Stimulated activated CD8-positive, alpha-beta memory T cell treated with anti-CD3 and anti-CD28 coated beads, Interleukin-4, amount 100 ng/mL, for 24 hours (primary cell): Measurements from ENCODE around the gene CSNK1A1.
"Not testable (repeated sequence)": the region's sequence is repeated elsewhere in the genome, so short reads cannot be mapped to it uniquely, and the experiment has no call there.

Experiments
- DNase-seq: peaks from one replicate; pipeline ENCODE4 v3.0.0-alpha.2; 2020; ENCODE audit warnings: low read depth

The CSNK1A1 gene

DNA sequence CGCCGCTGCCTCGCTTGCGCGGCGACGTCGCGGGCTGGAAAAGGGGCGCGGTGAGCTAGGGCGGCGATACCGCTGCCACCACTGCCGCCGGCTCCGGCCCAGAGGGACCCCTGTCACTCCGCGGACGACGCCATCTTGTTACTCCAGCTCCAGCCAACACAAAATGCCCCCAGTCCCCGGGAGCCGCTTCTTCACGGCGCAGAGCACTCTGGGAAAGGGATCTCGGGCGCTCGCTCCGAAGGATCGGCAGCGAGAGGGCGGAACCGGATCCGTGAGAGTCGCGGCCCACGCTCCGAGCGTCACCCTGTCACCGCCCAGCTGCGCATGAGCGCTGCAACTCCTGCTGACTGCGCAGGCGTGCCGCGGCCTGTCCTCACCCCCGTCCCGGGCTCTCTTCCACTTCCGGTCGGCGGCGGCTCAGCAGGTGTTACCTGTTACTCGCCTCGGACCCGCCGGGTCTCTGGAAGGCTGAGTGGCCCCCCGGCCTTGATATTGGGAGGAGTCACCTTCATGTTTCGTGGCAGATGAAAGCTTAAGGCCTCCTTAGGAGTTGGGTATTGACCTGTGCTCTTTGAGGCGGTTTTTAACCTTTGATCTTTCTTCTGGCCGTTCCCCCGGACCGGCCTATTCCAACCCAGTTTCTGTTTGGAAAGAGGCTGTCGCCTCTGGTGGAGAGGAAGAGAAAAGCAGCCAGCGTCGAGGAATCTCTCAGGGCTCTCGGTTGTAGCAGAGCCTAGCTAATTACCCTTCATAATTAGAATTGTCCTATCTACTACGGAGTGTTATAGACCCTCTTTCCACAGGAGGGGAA lies at the start of gene CSNK1A1:
CSNK1A1 (minus strand) TSS at position 213 of the 811 bp plus-strand sequence. CDS start 475 bp downstream, outside the sequence.
- DNase-seq: peak; percentile 99

DNA sequence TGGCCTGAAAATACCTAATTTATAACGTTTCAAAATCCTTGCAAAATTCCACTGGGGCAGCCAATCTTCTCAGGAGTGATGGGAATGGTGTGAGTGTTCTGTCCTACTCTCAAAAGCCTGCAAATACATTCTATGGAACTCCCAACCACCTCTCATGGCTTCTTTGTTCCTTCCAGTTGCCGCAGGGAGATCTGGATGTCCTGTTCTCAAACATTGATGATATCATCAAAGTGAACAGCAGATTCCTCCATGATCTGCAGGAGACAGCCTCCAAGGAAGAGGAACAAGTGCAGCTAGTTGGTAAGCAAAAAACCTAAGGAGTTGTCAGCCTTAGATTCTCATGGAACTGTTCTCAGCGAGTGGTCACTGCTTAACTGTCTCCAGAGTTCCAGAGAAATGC lies 49.7 kb upstream of the CSNK1A1 start:
- DNase-seq: no peak

DNA sequence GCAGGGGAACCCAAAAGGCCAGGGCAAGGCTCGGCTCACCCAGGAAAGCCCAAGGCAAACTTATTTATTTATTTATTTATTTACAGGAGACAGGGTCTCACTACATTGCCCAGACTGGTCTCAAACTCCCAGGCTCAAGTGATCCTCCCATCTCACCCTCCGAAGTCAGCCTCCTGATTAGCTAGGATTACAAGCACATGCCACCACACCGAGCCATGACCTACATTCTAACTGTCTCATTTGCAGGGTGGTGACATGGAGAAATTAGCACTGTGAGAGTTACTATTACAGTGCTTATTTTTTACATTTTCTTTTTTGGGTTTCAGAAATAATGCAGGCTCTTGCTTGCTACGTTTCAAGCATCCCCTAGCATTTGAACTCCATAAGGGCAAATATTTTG lies 48.1 kb upstream of the CSNK1A1 start:
- no peak for DNase-seq

DNA sequence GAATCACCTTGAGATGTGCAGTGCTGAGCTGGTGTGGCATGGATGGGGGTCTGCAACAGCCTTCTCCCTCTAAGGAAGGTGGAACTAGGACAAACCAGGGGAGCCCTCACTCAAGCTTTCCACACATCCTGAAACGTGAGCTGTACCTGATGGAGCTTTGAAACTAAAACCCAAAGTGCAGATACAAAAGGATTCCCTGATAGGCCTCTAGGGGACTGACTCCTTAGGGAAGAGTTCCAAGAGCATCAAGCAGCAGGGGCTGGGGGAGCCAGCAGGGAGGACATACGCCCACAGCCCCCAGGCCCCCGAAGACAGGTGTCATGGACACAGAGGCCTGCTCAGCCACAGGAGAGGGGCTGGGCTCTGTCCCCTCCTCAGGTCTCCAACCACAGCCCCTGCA lies 47.7 kb upstream of the CSNK1A1 start:
- DNase-seq: no peak

DNA sequence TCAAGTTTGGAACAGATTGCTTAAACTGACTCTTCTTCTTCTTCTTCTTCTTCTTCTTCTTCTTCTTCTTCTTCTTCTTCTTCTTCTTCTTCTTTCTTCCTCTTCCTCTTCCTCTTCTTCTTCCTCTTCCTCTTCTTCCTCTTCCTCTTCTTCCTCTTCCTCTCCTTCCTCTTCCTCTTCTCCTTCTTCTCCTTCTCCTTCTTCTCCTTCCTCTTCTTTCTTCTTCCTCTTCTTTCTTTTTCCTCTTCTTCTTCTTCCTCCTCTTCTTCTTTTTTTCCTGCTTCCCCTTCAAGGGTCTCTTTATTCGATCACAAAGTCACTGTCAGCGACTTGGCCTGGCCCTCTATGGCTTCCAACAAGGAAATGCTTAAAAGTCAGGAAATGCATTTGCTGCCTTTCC lies 47.0 kb upstream of the CSNK1A1 start:
- not testable (repeated sequence) for DNase-seq

DNA sequence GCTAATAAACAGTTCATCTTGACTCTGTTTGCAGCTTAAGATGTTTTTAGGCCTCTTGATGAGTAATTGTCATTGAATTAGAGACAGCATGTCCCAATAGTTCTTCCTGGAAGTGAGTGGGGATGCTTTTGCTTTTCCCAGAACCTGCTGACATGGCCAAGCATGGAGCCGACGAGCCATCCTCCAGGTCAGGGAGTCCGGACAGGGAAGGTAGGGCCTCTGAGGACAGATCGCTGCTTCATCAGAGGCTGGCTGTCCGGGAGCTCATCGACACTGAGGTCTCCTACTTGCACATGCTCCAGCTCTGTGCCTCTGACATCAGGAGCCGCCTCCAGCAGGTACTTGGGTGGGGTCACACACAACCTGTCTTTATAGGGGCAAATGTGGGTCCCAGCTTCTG lies 46.4 kb upstream of the CSNK1A1 start:
- no peak for DNase-seq

DNA sequence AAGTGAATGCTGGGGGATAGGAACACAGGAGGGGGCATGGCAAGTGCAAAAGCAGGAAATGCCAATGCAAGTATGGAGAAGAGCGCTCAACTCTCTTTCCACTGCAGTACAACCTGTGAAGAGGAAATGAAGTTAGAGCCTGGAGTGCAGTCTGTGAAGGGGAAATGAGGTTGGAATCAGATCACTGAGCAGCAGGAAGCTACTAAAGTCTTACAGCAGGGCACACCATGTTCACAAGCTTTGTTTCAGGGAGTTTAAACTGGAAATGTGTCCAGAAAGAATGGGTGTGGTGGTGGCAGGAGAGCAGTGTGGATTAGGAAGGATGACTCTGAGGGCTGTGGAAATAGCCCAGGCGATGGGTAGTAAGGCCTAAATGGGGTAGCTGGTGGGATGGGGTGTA lies 45.5 kb upstream of the CSNK1A1 start:
- no peak for DNase-seq

DNA sequence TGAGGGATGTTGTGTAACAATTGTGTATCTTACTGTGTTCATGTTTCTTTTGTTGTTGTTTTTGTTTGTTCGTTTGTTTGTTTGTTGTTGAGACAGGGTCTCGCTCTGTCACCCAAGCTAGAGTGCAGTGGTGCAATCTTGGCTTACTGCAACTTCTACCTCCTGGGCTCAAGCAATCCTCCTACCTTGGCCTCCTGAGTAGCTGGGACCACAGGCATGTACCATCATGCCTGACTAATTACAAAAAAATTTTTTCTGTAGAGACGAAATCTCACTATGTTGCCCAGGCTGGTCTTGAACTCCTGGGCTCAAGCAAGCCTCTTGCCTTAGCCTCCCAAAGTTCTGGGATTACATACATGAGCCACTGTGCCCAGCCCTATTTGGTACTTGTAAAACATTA lies 43.9 kb upstream of the CSNK1A1 start:
- not testable (repeated sequence) for DNase-seq

DNA sequence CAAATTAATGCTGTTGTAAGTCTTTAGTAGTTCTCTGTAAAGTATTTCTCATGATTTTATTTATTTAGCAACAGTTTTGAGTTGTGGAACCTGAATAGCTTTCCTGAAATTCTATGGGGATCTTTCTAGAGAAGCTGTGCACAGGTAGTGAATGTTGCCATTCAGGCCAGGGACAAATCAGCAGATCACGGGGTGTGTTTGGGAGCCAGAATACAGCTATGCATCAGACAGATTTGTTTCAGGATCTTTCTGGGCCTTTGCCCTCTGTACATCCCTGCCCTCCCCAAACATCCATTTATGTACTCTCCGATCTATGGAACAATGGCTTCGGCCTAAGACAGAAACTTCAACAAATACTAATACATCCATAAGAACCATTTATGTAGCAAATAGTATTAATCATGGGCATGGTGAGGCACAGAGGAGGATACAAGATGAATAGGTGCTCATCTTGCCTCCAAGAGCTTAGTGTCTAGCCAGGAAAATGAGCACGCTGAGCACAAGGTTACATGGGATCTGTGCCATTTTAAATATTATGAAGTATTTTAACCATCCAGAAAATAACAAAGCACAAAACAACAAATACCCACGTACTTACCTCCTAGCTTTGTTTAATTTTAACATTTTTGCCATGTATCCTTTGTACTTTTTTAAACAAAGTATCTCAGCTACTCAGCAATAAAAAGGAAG lies 43.1 kb upstream of the CSNK1A1 start:
- DNase-seq: no peak

DNA sequence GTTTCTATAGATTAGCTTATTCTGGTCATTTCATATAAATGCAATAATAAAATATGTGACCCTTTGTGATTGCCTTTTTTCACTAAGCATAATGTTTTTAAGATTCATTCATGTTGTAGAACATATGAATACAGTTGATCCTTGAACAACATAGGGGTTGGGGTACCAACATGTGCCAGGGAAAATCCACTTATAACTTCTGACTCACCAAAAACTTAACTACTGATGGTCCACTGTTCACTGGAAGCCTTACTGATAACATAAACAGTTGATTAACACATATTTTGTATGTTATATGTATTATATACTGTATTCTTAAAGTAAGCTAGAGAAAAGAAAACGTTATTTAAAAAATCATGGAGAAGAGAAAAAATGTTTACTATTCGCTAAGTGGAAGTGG lies 42.1 kb upstream of the CSNK1A1 start:
- DNase-seq: no peak

DNA sequence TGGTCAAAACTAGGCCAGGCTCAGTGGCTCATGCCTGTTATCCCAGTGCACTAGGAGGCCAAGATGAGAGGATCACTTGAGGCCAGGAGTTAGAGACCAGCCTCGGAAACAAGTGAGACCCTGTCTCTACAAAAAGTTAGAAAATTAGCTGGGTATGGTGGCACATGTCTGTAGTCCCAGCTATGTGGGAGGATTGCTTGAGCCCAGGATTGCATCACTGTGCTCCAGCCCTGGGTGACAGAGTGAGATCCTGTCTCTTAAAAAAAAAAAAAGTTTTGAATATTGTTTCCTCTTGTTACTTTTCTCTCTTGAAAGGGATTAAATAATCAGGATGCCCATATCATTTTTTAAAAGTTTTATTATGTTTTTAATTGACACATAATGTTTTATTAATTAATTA lies 37.7 kb upstream of the CSNK1A1 start:
- DNase-seq: no peak

DNA sequence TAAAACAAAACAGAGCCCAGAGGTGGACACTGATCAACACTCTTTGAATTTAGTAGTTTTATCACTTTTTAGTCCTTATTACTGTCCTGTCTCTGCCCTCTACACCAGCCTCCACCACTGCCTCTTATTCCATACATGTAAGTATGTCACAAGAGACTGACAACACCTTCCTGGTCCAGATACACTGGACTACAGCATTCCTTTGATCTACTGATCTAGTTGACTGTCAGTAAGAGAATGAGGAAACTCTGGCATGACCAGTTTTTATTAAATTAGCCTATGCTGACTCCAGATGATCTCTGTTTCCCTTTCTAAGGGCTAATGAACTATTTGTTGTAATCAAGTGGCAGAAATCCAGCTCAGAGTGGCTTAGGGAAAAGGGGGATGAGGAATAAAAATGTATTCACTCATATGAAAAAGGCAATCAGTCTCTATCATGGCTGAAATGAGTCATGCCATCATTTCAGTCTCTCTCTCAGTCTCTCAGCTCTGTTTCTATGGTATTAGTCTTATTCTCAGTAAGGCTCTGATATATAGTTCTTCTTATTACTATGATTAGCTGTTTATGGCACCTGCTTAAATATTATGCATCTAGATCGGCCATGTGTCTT lies 35.6 kb upstream of the CSNK1A1 start:
- DNase-seq: no peak

DNA sequence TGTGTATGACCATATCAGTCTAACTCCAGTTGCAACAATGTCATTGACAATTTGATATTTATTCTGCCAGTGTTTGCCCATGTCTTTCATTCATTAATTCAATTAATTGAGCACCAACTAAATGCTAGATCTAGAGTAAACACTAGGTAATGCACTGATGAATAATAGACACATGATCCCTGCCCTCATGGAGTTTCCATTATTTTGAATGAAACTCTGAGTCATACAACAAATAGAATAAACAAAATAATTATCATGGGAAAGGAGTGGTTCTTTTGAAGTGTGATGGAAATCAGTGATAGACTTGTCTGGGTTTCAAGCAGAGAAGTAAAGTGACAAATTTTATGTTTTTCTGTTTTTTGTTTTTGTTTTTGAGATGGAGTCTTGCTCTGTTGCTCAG lies 34.7 kb upstream of the CSNK1A1 start:
- no peak for DNase-seq

DNA sequence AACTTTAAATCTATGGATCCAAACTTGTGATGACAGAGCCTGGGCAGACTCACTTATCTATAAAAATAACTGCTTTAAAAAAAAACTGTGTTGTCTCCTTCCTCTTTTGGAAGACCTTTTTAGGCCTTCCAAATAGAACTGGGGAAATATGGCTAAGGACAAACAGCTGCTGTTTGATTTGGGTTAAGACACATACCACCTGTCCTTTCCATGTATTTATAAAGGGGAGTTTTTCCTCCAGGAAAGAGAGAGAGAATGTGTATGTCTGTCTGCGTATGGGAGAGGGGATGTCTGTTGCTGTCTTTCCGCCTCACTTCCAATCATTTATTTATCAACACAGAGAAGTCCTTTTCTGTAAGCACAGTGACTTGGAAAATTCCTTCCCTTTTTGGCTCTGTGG lies 32.9 kb upstream of the CSNK1A1 start:
- DNase-seq: no peak

DNA sequence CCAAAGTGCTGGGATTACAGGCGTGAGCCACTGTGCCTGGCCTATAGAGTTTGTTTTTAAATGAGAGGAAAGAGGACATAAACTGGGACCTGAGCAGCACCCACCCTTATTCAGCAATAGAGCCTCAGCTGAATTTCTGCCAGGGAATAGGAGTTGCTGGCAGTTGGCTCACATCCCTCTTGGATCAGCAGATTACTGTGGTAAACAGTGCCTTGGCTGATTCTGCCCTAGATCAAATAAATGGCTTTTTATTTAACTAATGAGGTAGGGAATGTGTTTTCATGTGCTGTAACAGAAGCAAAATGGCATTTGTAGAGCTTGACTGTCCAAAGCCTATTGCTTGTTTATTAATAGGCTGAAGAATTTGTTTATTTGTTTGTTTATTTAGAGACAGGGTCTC lies 32.2 kb upstream of the CSNK1A1 start:
- DNase-seq: no peak

DNA sequence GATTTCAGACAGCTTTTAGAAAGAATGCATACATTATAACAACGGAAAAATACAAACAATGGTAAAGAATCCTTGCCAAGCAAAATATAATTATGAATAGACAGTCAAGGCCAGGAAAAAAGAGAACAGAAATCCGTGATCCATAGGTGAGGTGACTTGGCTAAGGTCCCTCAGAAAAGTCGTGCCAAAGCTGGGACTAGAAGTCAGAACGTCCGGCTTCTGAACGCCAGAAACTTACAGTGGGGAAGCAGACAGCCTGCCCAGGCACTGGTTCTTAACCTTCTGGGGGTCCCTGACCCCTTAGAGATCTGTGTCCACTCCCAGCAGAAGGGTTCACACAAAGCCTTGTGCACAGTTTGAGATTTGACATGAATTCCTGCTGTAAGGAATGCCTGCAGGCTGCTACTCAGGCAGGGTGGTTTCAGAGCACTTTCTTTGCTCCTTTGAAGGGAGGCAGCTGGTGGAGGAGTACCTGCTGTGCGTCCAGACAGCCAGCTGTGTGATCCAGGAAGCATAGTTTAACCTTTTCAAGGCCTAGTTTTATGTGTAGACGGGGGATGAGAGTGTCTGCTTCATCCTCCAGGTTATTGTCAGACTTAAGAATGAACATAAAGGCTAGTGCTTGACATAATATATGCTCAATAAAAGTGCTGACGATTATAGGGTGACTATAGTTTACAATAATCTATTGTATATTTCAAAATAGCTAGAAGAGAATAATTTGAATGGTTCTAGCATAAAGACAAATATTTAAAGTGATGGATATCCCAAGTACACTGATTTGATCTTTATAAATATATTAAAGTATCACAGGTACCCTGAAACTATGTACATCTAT lies 30.9 kb upstream of the CSNK1A1 start:
- DNase-seq: no peak

DNA sequence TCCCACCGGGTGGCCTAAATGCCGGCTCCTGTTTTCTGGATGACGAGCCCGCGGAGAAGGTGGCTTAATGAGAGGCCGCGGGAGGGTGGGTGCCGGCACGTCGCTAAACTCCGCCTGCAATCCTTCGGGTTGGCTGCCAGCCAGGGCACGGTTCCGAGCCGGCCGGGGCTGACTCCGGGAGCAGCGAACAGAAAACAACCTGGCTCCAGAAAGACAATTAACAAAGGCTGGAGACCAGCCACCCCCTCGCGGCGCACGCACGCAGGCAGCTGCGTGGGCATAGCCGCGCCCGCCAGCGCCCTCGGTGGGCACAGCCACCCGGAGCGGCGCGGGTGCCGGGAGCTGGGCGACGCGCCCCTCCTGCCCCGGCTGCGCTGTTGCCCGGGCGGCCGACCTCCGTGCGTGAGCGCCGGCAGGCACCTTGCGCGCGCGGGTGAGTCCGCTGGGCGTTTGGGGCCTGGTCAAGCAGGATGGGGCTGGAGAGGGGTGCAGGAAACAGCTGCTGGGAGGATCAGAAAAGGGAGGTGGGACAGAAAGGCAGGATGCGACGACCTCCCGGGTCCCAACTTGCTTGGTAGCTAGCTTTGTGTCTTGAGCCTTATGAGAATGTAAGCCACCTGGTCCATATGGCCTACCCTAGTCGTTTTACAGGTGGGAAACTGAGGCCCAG lies 30.1 kb upstream of the CSNK1A1 start, which contains the start of gene ARHGEF37:
ARHGEF37 (plus strand) TSS at position 307 of the 670 bp plus-strand sequence. CDS start 16,272 bp downstream, outside the sequence.
- peak; percentile 24 for DNase-seq

DNA sequence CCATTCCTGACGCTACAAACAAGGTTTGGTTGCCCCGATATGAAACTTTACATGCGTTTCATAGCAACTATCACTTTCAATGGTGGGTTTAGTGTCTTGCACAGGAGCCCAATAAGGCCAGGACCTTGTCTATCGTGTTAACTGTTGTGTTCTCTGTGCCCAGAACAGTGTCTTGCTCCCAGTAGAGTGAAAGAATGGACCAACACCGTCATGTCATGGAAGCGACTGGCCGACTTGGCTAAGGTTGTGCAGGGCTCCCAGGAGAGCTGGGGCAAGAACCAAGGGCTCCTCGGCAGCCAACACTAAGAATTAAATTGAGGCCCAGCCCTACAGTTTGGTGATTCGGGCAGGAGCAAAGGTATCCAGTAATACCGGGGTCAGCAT lies 29.6 kb upstream of the CSNK1A1 start:
- no peak for DNase-seq

DNA sequence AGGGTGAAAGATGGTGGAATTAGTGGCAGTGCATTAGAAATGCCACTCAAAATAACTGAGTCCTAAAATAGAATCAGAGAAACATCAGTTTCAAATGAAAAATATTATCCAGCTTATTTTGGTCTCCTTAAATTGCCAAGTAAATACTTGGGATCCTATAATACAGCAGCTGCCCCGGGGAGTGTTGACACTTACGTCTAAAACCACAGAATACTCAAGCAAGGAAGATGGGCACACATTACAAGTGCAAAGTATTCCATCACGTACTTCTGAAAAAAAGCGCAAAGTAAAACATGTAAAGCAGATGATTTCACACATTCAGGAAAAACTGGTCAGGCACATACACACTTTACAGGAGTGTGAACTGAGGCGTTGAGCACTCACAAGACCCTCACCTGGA lies 27.7 kb upstream of the CSNK1A1 start:
- no peak for DNase-seq

DNA sequence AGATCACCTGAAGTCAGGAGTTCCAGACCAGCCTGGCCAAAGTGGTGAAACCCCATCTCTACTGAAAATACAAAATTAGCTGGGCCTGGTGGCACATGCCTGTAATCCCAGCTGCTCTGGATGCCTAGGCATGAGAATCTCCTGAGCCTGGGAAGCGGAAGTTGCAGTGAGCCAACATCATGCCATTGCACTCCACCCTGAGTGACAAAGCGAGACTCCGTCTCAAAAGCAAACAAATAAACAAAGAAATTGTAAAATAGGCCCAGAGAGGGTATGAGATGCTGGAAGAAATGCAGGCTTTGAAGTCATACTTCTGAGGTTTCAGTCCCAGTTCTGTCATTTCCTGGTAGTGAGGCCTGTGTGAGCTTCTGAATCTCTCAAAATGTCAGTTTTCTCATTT lies 24.8 kb upstream of the CSNK1A1 start:
- DNase-seq: no peak

DNA sequence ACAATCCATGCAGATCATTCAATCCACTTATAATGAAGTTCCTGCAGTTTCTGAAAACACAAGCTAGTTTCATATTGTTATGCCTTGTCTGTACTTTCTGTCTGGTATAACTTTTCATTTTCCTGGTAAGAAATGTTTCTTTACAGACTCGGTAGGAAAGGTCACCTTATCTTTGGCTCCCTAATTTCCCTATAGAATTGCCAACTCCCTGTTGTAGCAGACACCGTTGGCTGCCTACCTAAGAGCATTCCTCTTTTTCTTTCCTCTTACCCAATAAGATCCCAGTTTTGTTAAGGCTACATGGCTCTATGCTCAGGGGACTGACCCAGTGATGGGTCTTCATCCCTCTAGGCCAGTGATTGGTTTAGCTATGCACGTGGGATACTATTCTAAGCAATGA lies 23.9 kb upstream of the CSNK1A1 start:
- DNase-seq: no peak
